Measurements from ENCODE around the gene RAN.
"Not testable (repeated sequence)": the region's sequence is repeated elsewhere in the genome, so short reads cannot be mapped to it uniquely, and the experiment has no call there.

The RAN gene

GRCh38 chr12:130875193-130875592 lies 3.3 kb downstream of the RAN start:
- no peak for TF ChIP-seq CTCF (IDR thresholded peaks at IDR 0.05; ENCODE audit: low read depth, low read length)
- no peak for DNase-seq (ENCODE audit: extremely low read depth, low read depth)

DNA sequence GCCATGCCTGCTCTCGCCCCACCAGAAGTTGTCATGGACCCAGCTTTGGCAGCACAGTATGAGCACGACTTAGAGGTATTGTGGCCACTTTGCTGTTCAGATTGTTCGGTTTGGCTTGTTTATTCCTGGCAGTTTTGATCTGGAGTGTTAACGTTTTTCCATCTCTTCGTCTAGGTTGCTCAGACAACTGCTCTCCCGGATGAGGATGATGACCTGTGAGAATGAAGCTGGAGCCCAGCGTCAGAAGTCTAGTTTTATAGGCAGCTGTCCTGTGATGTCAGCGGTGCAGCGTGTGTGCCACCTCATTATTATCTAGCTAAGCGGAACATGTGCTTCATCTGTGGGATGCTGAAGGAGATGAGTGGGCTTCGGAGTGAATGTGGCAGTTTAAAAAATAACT lies 3.8 kb downstream of the RAN start:
- not testable (repeated sequence) for DNase-seq (ENCODE audit: extremely low read depth, low read depth)

GRCh38 chr12:130876297-130876696 lies 4.4 kb downstream of the RAN start:
- DNase-seq (ENCODE audit: extremely low read depth, low read depth), result no peak
- no peak for TF ChIP-seq CTCF (IDR thresholded peaks at IDR 0.05; ENCODE audit: low read depth, low read length)

DNA sequence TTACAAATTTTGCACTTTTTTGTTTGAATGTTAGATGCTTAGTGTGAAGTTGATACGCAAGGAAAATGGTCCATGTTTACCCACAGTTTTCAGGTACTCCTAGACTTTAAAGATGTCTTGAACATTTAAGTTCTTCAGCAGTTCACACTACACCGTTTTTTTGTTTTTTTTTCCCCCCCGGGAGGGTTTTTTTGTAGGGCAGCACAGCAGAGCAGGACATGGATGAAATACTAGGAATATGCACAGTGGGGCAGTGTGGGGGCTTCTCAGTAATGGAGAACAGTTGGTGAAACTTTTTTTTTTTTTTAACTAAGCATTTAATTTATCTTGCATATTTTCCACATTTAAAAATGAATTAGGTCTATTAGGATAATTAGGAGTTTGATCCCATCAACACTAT lies 4.9 kb downstream of the RAN start:
- DNase-seq (ENCODE audit: extremely low read depth, low read depth), result no peak
- no peak for TF ChIP-seq CTCF (IDR thresholded peaks at IDR 0.05; ENCODE audit: low read depth, low read length)

DNA sequence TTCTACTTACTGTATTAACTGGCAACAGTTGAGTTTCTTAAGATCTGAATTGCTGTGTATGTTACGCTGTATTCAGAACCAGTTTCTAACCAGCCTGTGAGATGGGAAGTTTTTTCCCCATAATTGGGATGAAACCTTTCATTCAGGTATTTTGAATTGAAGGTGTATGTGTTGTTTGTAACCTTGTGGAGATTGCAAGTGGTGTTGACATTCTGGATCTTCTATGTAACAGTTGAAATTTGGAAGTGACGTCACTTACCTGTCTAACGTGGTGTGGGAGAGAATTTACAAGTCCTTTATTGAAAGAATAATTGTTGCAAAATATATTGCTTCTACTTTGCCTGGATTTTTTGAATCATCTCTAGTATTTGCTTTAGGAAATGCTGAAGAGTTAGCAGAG lies 5.5 kb downstream of the RAN start:
- no peak for TF ChIP-seq CTCF (IDR thresholded peaks at IDR 0.05; ENCODE audit: low read depth, low read length)

GRCh38 chr12:130878193-130879185 lies 6.6 kb downstream of the RAN start:
- DNase-seq (ENCODE audit: extremely low read depth, low read depth), result no peak
- no peak for TF ChIP-seq CTCF (IDR thresholded peaks at IDR 0.05; ENCODE audit: low read depth, low read length)

More for the DNA sequence above, 5.5 kb downstream of the RAN start:
- no peak for DNase-seq (ENCODE audit: extremely low read depth, low read depth)

DNA sequence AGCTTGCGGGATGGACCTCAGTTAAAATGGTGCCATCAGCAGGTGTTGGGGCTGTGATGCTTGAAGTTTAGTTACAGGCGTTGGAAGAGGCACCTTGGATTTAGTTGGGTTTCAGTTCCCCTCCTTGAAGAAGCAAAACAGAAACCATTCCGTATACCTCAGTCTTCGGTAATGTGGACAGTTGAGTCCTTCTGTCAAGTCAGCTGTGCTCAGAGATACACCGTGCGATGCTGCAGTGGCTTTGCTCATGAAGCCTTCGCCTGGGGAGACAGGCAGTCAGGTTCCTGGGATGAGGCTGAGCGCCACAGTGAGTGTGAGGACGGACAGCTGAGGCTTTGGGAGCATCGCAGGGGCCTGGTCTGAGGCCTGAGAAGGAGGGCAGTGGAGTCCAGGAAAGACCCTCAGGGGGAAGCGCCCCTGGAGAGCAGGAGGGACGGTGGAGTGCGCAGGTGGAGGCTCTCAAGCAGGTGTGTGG lies 7.4 kb downstream of the RAN start:
- no peak for TF ChIP-seq CTCF (IDR thresholded peaks at IDR 0.05; ENCODE audit: low read depth, low read length)
- DNase-seq (ENCODE audit: extremely low read depth, low read depth), result no peak

All from AG09319 (cell line).